GM19239 (cell line): ENCODE results near the gene LRMDA.

Experiments used
- DNase-seq: peaks from one replicate; pipeline ENCODE4 v3.0.0; 2011; ENCODE audit warnings: low spot score; ENCODE audit not compliant: insufficient read length
- FAIRE-seq: peaks from 2 replicates; lab custom pipeline; 2011; peaks lifted over from hg19 to GRCh38; lab: Jason Lieb, UNC

The LRMDA gene

GRCh38 chr10:75649466-75649865 is 218.0 kb downstream of the LRMDA start:
- DNase-seq (no peak), FAIRE-seq (no peak)

- FAIRE-seq, result no peak
Observed at GRCh38 chr10:75650648-75651047, 219.2 kb downstream of the LRMDA start.

GRCh38 chr10:75651417-75651816 is 220.0 kb downstream of the LRMDA start:
- DNase-seq, result no peak

More at GRCh38 chr10:75650648-75651047, 219.2 kb downstream of the LRMDA start:
- no peak for DNase-seq

GRCh38 chr10:75652146-75652740 is 220.8 kb downstream of the LRMDA start:
- DNase-seq (no peak), FAIRE-seq (peak; percentile 37)

More at GRCh38 chr10:75651417-75651816, 220.0 kb downstream of the LRMDA start:
- FAIRE-seq, result peak; percentile 23

- FAIRE-seq (no peak), DNase-seq (no peak)
Observed at GRCh38 chr10:75653761-75654160, 222.3 kb downstream of the LRMDA start.

GRCh38 chr10:75654171-75654771 is 222.8 kb downstream of the LRMDA start:
- FAIRE-seq, result no peak
- no peak for DNase-seq

GRCh38 chr10:75654772-75655171 is 223.3 kb downstream of the LRMDA start:
- DNase-seq, result no peak

GRCh38 chr10:75655791-75656451 is 224.5 kb downstream of the LRMDA start:
- FAIRE-seq (no peak), DNase-seq (no peak)

More at GRCh38 chr10:75654772-75655171, 223.3 kb downstream of the LRMDA start:
- FAIRE-seq, result no peak

GRCh38 chr10:75657351-75657750 is 225.9 kb downstream of the LRMDA start:
- no peak for FAIRE-seq

GRCh38 chr10:75658036-75658435 is 226.6 kb downstream of the LRMDA start:
- DNase-seq (no peak), FAIRE-seq (no peak)

More at GRCh38 chr10:75657351-75657750, 225.9 kb downstream of the LRMDA start:
- DNase-seq, result no peak

GRCh38 chr10:75658496-75658895 is 227.1 kb downstream of the LRMDA start:
- DNase-seq, result no peak

GRCh38 chr10:75658915-75659314 is 227.5 kb downstream of the LRMDA start:
- DNase-seq (no peak), FAIRE-seq (no peak)

More at GRCh38 chr10:75658496-75658895, 227.1 kb downstream of the LRMDA start:
- no peak for FAIRE-seq

- FAIRE-seq (no peak), DNase-seq (no peak)
Observed at GRCh38 chr10:75660823-75661222, 229.4 kb downstream of the LRMDA start.

- DNase-seq (no peak), FAIRE-seq (no peak)
Observed at GRCh38 chr10:75662715-75663114, 231.3 kb downstream of the LRMDA start.

GRCh38 chr10:75663947-75664664 is 232.7 kb downstream of the LRMDA start:
- DNase-seq, result no peak
- no peak for FAIRE-seq

GRCh38 chr10:75664968-75665367 is 233.5 kb downstream of the LRMDA start:
- FAIRE-seq (no peak), DNase-seq (no peak)

- no peak for FAIRE-seq
- no peak for DNase-seq
Observed at GRCh38 chr10:75665707-75666106, 234.3 kb downstream of the LRMDA start.

- no peak for FAIRE-seq
- DNase-seq, result no peak
Observed at GRCh38 chr10:75672111-75672671, 240.8 kb downstream of the LRMDA start.

GRCh38 chr10:75672842-75673241 is 241.4 kb downstream of the LRMDA start:
- FAIRE-seq (no peak), DNase-seq (no peak)

GRCh38 chr10:75677541-75677940 is 246.1 kb downstream of the LRMDA start:
- DNase-seq, result no peak

More at GRCh38 chr10:75677541-75677940, 246.1 kb downstream of the LRMDA start:
- FAIRE-seq, result no peak
